Activated B cell treated with CpG ODN at 0.5 μM for 24 hours (primary cell): ENCODE results near the gene PTGDR2. TPM values are rescaled to one million over a fixed set of nuclear protein-coding genes. Genes with fewer than 3 reads are reported as not detected.

Experiments used
- ATAC-seq: fragments of 200-7000 bp; cut with Tn5 transposase; one replicate; pipeline ENCODE4 v1.10.0; 2021; ENCODE audit warnings: low read depth, mild to moderate bottlenecking, moderate library complexity
- CTCF ChIA-PET: fragments of 350-600 bp; sonication (Branson Sonifier 250); formaldehyde crosslinking; loops from one replicate; lab custom pipeline; 2021; ENCODE audit warnings: antibody characterized with exemption; lab: Charles Lee
- POLR2A ChIA-PET: fragments of 350-600 bp; sonication (Branson Sonifier 250); formaldehyde crosslinking; loops from one replicate; lab custom pipeline; 2021; ENCODE audit warnings: antibody characterized with exemption; lab: Charles Lee
- DNase-seq: peaks from one replicate; pipeline ENCODE4 v3.0.0; 2022
- H3K27ac Mint-ChIP-seq: one replicate; pipeline ENCODE4 v1.8.0; 2020; ENCODE audit warnings: mixed read lengths
- H3K27me3 Mint-ChIP-seq: one replicate; pipeline ENCODE4 v1.8.0; 2021; ENCODE audit warnings: mixed read lengths
- H3K36me3 Mint-ChIP-seq: one replicate; pipeline ENCODE4 v1.8.0; 2021; ENCODE audit warnings: low read depth, mixed read lengths
- H3K4me1 Mint-ChIP-seq: one replicate; pipeline ENCODE4 v1.8.0; 2021; ENCODE audit warnings: mixed read lengths
- H3K4me3 Mint-ChIP-seq: one replicate; pipeline ENCODE4 v1.8.0; 2020; ENCODE audit warnings: mild to moderate bottlenecking, mixed read lengths
- H3K9me3 Mint-ChIP-seq: one replicate; pipeline ENCODE4 v1.8.0; 2020; ENCODE audit warnings: mixed read lengths
- CTCF ChIP-seq: fragments of 200-600 bp; IDR thresholded peaks from one replicate; pipeline ENCODE4 v1.8.0; 2022; ENCODE audit warnings: antibody characterized with exemption, mild to moderate bottlenecking
- intact Hi-C: fragments of 100-400 bp; cut with micrococcal nuclease; formaldehyde crosslinking; loops from one replicate; pipeline ENCODE4 v1.15.1; 2024
- total RNA-seq: library from RNA; stranded (reverse); gene quantifications from 2 replicates; pipeline ENCODE4 v1.2.3, GENCODE V29; 2022

Gene PTGDR2
- total RNA-seq, 1 donor from 2014 or later = not detected

DNA sequence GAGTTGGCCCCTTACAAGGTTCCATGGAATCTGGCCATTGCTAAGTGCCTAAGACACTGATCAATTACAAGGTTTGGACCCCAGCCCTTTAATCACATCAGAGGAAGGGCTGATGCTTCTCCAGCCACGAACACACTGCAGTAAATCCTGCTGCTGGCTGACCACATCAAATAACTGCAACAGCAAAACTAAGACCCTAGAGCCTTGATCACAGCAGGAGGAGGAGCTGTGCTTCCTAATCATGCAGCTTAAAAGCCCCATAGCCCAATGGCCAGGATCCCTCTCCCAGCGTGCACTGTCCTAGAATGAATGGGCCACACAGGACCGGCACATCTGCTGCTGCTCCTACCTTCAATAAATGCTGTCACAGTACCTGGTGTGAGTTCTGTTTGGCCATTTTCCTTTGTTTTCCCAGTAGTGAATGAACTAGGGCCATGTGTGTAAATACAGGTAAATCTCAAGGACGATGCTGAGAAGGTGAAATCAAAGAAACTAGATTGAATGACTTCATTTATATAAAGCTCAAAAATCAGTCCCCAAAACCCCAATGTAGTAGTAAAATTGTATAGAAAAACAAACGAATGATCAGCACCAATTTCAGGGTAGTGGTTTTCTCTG, 24.3 kb upstream of the PTGDR2 start:
- H3K36me3 Mint-ChIP-seq = peaks cover 63% of the 10 kb centered on the region
- intact Hi-C loops = no loop called here
- H3K27ac Mint-ChIP-seq = no peak overlapping the region
- no peak for ATAC-seq
- H3K4me3 Mint-ChIP-seq = no peak overlapping the region
- DNase-seq = no peak
- POLR2A ChIA-PET = no interaction called here
- no peaks in the 10 kb centered on the region for H3K9me3 Mint-ChIP-seq
- H3K4me1 Mint-ChIP-seq = no peaks in the 10 kb centered on the region
- H3K27me3 Mint-ChIP-seq = no peaks in the 10 kb centered on the region
- CTCF ChIA-PET = no interaction called here
- TF ChIP-seq CTCF = no peak

- Mint-ChIP-seq H3K4me1 (no peaks in the 10 kb centered on the region), H3K9me3 (no peaks in the 10 kb centered on the region), H3K4me3 (no peak overlapping the region), H3K27ac (no peak overlapping the region), H3K36me3 (peaks cover 58% of the 10 kb centered on the region), H3K27me3 (no peaks in the 10 kb centered on the region)
- intact Hi-C loops = no loop called here
- DNase-seq (no peak), ATAC-seq (no peak)
- CTCF ChIA-PET = no interaction called here
- no peak for TF ChIP-seq CTCF
- POLR2A ChIA-PET = no interaction called here
Observed at GRCh38 chr11:60879104-60879503, 23.4 kb upstream of the PTGDR2 start.

DNA sequence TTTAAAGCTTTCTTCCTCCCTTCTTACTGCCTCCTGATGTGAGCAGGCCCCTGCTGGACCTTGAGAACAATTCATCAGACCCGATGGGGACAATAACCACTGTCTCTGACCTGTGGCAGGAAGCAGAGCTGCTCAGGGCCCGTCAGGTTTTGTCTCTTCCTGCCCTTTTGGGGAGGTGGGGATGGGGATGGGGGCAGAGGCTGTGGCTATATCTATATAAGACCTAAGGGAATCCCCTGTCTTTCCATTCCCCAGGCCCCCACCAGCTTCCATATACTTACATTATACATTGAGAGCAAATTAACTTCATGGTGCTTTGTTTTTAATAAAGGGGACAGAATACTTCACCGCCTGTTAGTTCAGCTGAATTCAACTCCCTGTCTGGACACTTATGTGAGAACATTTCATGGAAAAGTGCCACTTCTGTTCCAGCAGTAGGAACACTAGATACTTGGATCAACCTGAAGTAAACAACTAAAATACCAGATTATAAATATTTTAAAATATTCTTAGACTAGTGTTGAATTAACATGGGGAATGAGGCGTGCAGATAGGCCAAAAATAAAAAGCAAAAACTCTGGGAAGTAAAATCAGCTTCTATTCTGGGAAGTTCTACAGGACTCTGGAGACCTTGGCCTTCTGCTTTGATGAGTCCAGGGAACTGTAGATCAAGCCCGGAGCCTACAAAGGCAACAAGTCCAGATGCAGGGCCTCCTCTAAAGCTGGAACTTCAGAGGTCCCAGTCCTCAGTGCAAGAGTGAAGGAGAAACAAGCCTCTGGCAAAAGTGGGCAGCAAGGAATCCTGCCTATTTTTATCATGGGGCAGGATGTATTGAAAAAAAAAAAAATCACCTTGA, 22.7 kb upstream of the PTGDR2 start:
- TF ChIP-seq CTCF = no peak
- H3K27ac Mint-ChIP-seq = no peak overlapping the region
- H3K4me1 Mint-ChIP-seq = no peaks in the 10 kb centered on the region
- peaks cover 55% of the 10 kb centered on the region for H3K36me3 Mint-ChIP-seq
- intact Hi-C loops = no loop called here
- no peak overlapping the region for H3K4me3 Mint-ChIP-seq
- no peaks in the 10 kb centered on the region for H3K9me3 Mint-ChIP-seq
- DNase-seq (no peak), ATAC-seq (no peak)
- ChIA-PET CTCF (no interaction called here), POLR2A (no interaction called here)
- no peaks in the 10 kb centered on the region for H3K27me3 Mint-ChIP-seq

DNA sequence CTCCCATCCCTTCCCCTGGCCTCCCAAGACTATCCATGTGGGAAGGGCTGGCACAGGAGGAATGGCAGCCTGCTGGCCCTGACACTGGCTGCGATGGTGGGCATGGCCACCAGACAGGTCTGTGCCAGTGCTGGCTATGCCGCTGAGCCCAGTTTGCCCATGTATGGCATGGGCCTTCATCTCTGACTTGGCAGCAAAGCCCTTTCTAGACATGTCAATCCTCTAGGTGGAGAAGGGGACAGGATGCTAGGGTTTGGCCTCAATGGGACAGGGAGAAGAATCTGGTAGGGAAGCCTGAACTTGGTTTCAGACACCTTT, 20.4 kb upstream of the PTGDR2 start:
- ChIA-PET POLR2A (no interaction called here), CTCF (no interaction called here)
- DNase-seq (no peak), ATAC-seq (no peak)
- no peaks in the 10 kb centered on the region for H3K27me3 Mint-ChIP-seq
- H3K4me1 Mint-ChIP-seq = no peaks in the 10 kb centered on the region
- H3K36me3 Mint-ChIP-seq = peaks cover 37% of the 10 kb centered on the region
- intact Hi-C loops = no loop called here
- no peak for TF ChIP-seq CTCF
- H3K27ac Mint-ChIP-seq = no peak overlapping the region
- H3K4me3 Mint-ChIP-seq = no peak overlapping the region
- no peaks in the 10 kb centered on the region for H3K9me3 Mint-ChIP-seq

- Mint-ChIP-seq H3K9me3 (no peaks in the 10 kb centered on the region), H3K27ac (no peak overlapping the region), H3K36me3 (peaks cover 31% of the 10 kb centered on the region), H3K27me3 (no peaks in the 10 kb centered on the region), H3K4me1 (no peaks in the 10 kb centered on the region), H3K4me3 (no peak overlapping the region)
- DNase-seq (no peak), ATAC-seq (no peak)
- TF ChIP-seq CTCF = no peak
- intact Hi-C loops = no loop called here
- CTCF ChIA-PET = no interaction called here
- POLR2A ChIA-PET = no interaction called here
Observed at GRCh38 chr11:60875366-60876167, 19.8 kb upstream of the PTGDR2 start.
